Caco-2 (cell line): ENCODE measurements around the gene CKAP2L. TPM values are rescaled to one million over a fixed set of nuclear protein-coding genes. Genes with fewer than 3 reads are reported as not detected.

Experiments
- BruUV-seq: library from RNA; stranded (reverse); fragments of 400-500 nt; replicated peaks from 2 replicates; lab custom pipeline; 2021; lab: Mats Ljungman, UMichigan
- CTCF ChIA-PET: fragments of 300-600 bp; sonication (Branson Sonifier 250); formaldehyde crosslinking; loops from one replicate; lab custom pipeline; 2022; ENCODE audit warnings: antibody characterized with exemption; lab: Charles Lee
- POLR2A ChIA-PET: fragments of 300-600 bp; sonication (Branson Sonifier 250); formaldehyde crosslinking; loops from one replicate; lab custom pipeline; 2022; ENCODE audit warnings: antibody characterized with exemption; lab: Charles Lee
- DNase-seq, 2 experiments: peaks; one replicate each; pipeline versions ENCODE4 v3.0.0 to v3.0.0-alpha.2; 2020 to 2022
- H3K27me3 ChIP-seq: replicated peaks from 2 replicates; pipeline ENCODE4 v1.6.0; 2011; ENCODE audit warnings: low read length; ENCODE audit not compliant: control insufficient read depth, insufficient read depth
- H3K36me3 ChIP-seq: 2 replicates; pipeline ENCODE4 v1.5.1; 2011; ENCODE audit warnings: low read length; ENCODE audit not compliant: control insufficient read depth, insufficient read depth
- H3K4me1 ChIP-seq: fragments of 250-450 bp; sonication (Bioruptor Pico); 2 replicates; pipeline ENCODE4 v1.5.1; 2020; ENCODE audit warnings: mild to moderate bottlenecking
- H3K4me3 ChIP-seq: 2 replicates; pipeline ENCODE4 v1.5.1; 2011; ENCODE audit warnings: low read depth, mild to moderate bottlenecking, control low read depth, low read length
- H3K9me3 ChIP-seq: fragments of 250-450 bp; sonication (Bioruptor Pico); 2 replicates; pipeline ENCODE4 v1.5.1; 2020; ENCODE audit warnings: mild to moderate bottlenecking, moderate library complexity
- H3K27ac Mint-ChIP-seq: one replicate; pipeline ENCODE4 v1.8.0; 2022; ENCODE audit warnings: mixed read lengths; ENCODE audit not compliant: unreplicated experiment
- H3K27me3 Mint-ChIP-seq: one replicate; pipeline ENCODE4 v1.8.0; 2022; ENCODE audit warnings: mixed read lengths; ENCODE audit not compliant: insufficient read depth, unreplicated experiment
- H3K36me3 Mint-ChIP-seq: one replicate; pipeline ENCODE4 v1.8.0; 2022; ENCODE audit warnings: mild to moderate bottlenecking, mixed read lengths; ENCODE audit not compliant: insufficient read depth, unreplicated experiment
- H3K4me1 Mint-ChIP-seq: one replicate; pipeline ENCODE4 v1.8.0; 2022; ENCODE audit warnings: low read depth, mixed read lengths; ENCODE audit not compliant: unreplicated experiment
- H3K4me3 Mint-ChIP-seq: one replicate; pipeline ENCODE4 v1.8.0; 2022; ENCODE audit warnings: mild to moderate bottlenecking, moderate library complexity, mixed read lengths; ENCODE audit not compliant: unreplicated experiment
- H3K9me3 Mint-ChIP-seq: one replicate; pipeline ENCODE4 v1.8.0; 2022; ENCODE audit warnings: mixed read lengths; ENCODE audit not compliant: unreplicated experiment
- CTCF ChIP-seq, 2 experiments: fragments of 200-600 bp in 1 of 2; IDR thresholded peaks; 1 replicate in 1 of 2; 2 replicates in 1 of 2; pipeline versions ENCODE4 v1.5.1 to v1.8.0; 2011 to 2022; ENCODE audit warnings: antibody characterized with exemption in 1 of 2, control low read depth in 1 of 2, inconsistent platforms in 1 of 2, low read depth in 1 of 2, low read length in 1 of 2, mild to moderate bottlenecking in 1 of 2, moderate library complexity in 1 of 2; ENCODE audit not compliant: insufficient read depth in 1 of 2, severe bottlenecking in 1 of 2, unreplicated experiment in 1 of 2
- intact Hi-C: fragments of 100-400 bp; cut with micrococcal nuclease; formaldehyde crosslinking; loops from one replicate; pipeline ENCODE4 v1.10.0; 2022; ENCODE audit not compliant: unreplicated experiment
- total RNA-seq: library from RNA; stranded (reverse); gene quantifications from 2 replicates; pipeline ENCODE4 v1.2.3, GENCODE V29; 2022

CKAP2L gene
- total RNA-seq, 1 experiment from 2014 or later = 20.7 TPM

DNA sequence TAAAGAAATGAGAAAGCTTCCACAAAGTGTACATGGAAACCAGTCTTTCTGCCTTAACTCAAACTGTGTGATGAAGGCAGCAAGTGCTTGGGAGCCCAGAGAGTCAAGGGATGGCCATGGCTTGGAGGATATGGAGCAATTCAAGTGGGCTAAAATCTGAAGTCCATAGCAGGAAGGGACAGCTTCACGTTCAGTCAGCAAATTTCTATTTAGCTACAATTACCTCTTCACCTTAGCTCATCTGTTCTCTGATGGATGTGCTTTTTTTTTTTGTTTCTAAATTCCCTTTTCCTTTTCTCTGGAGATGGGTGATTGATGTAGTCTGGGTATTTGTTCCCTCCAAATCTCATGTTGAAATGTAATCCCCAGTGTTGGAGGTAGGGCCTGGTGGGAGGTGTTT lies 24.8 kb upstream of the CKAP2L start:
- Histone ChIP-seq H3K4me3 (no peak overlapping the region), H3K9me3 (no peaks in the 10 kb centered on the region), H3K4me1 (peaks cover 23% of the 10 kb centered on the region), H3K36me3 (no peaks in the 10 kb centered on the region), H3K27me3 (no peaks in the 10 kb centered on the region)
- no peak overlapping the region for H3K27ac Mint-ChIP-seq
- H3K4me3 Mint-ChIP-seq = no peak overlapping the region
- CTCF ChIA-PET = interaction anchor here (0.6 kb wide), 1 partner anchor 47 kb away, joined by 4 read pairs; no protein-coding TSS in a partner anchor
- H3K4me1 Mint-ChIP-seq = peaks cover 23% of the 10 kb centered on the region
- H3K36me3 Mint-ChIP-seq = no peaks in the 10 kb centered on the region
- BruUV-seq = no TSS peak
- POLR2A ChIA-PET = no interaction called here
- no peak for DNase-seq
- H3K27me3 Mint-ChIP-seq = no peaks in the 10 kb centered on the region
- no peak for TF ChIP-seq CTCF (IDR thresholded peaks at IDR 0.05; ENCODE audit: insufficient read depth in 1 of 2, low read depth in 1 of 2, low read length in 1 of 2, severe bottlenecking in 1 of 2, unreplicated experiment in 1 of 2)
- peaks cover 28% of the 10 kb centered on the region for H3K9me3 Mint-ChIP-seq
- intact Hi-C loops = no loop called here

- ChIA-PET CTCF (interaction anchor here (0.6 kb wide), 1 partner anchor 47 kb away, joined by 4 read pairs; no protein-coding TSS in a partner anchor), POLR2A (no interaction called here)
- Histone ChIP-seq H3K27me3 (no peaks in the 10 kb centered on the region), H3K4me1 (peaks cover 18% of the 10 kb centered on the region), H3K4me3 (no peak overlapping the region), H3K9me3 (no peaks in the 10 kb centered on the region), H3K36me3 (no peaks in the 10 kb centered on the region)
- intact Hi-C loops = no loop called here
- Mint-ChIP-seq H3K9me3 (peaks cover 27% of the 10 kb centered on the region), H3K36me3 (no peaks in the 10 kb centered on the region), H3K4me1 (peaks cover 18% of the 10 kb centered on the region), H3K4me3 (no peak overlapping the region), H3K27me3 (no peaks in the 10 kb centered on the region), H3K27ac (no peak overlapping the region)
- BruUV-seq = no TSS peak
- TF ChIP-seq CTCF (IDR thresholded peaks at IDR 0.05; ENCODE audit: insufficient read depth in 1 of 2, low read depth in 1 of 2, low read length in 1 of 2, severe bottlenecking in 1 of 2, unreplicated experiment in 1 of 2) = no peak
- DNase-seq = no peak
Observed at GRCh38 chr2:112788653-112789052, 24.2 kb upstream of the CKAP2L start.

- H3K4me1 ChIP-seq = peaks cover 18% of the 10 kb centered on the region
- no peak overlapping the region for H3K4me3 Mint-ChIP-seq
- no peaks in the 10 kb centered on the region for H3K27me3 ChIP-seq
- intact Hi-C loops = no loop called here
- H3K9me3 ChIP-seq = no peaks in the 10 kb centered on the region
- H3K27ac Mint-ChIP-seq = no peak overlapping the region
- POLR2A ChIA-PET = no interaction called here
- no peaks in the 10 kb centered on the region for H3K27me3 Mint-ChIP-seq
- no peak for TF ChIP-seq CTCF (IDR thresholded peaks at IDR 0.05; ENCODE audit: insufficient read depth in 1 of 2, low read depth in 1 of 2, low read length in 1 of 2, severe bottlenecking in 1 of 2, unreplicated experiment in 1 of 2)
- peaks cover 21% of the 10 kb centered on the region for H3K9me3 Mint-ChIP-seq
- no peaks in the 10 kb centered on the region for H3K36me3 Mint-ChIP-seq
- no peak overlapping the region for H3K4me3 ChIP-seq
- no TSS peak for BruUV-seq
- H3K36me3 ChIP-seq = no peaks in the 10 kb centered on the region
- H3K4me1 Mint-ChIP-seq = peaks cover 10% of the 10 kb centered on the region
- CTCF ChIA-PET = no interaction called here
- no peak for DNase-seq
Observed at GRCh38 chr2:112787729-112788393, 23.5 kb upstream of the CKAP2L start.
